NCI-H2171 treated with DMSO at 0.1 percent for 48 hours (cell line): ENCODE measurements around the gene ZNF708.
A peak's percentile ranks its signal among the peaks of the same experiment; 100 is the strongest.
"Not testable (repeated sequence)": the region's sequence is repeated elsewhere in the genome, so short reads cannot be mapped to it uniquely, and the experiment has no call there.

Experiments
- DNase-seq: peaks from one replicate; lab custom pipeline; 2025; lab: John Stamatoyannopoulos, UW

Gene ZNF708

DNA sequence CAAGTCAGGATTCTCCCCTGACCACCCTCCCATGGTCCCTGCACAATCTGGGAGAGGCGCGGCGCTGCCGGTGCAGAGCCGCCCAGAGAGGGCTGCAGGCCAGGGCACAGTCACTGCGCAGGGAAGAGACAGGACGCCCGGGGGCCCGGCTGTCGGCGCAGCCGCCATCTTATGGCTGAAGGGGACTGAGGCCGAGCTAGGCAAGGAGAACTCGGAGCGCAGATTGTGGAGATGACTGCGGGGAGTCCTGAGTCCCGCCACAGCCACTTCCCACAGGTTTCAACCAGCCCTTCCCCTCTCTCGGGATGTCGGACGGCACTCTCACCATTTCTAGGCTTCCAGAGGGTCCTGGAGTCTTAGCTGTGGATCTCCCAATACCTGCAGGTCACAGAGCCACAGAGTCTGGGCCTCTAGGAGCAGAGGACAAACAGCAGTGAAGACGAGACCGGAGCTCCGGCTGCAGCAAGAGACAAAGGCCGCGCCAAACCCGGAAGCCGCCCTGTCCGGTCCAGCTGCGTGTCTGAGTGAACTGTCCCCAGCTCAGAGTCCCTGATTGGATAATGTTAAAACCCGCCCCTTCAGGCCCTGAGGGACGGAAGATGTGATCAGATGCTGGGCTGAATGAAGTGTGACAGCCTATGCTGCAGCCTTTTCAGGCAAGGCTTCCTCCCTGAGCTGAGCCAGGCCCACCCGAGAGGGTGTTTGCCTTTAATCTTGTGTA lies at the start of gene ZNF708:
Gene ZNF708 (minus strand): TSS at position 526 of the 721 bp plus-strand sequence. CDS start 198 bp downstream, at position 328.
- peak; percentile 85 for DNase-seq

DNA sequence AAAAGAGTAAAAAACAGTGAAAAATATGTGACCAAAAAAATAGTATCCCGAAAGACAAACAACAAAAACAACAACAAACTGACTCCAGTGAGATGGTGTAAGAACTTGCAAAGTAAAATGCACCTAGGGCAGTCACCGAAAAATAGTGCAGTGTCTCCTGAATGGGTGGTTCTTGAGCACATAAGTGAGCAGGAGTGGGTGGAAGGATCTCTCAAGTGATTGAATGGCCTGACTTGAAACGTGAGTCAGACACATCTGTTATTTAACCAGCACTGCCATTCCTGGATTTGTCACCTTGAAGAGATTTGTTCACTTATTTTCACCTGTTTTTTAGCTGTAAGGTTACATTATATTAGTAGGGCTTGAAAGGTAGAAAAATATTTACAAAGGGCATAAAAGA lies 33.1 kb upstream of the ZNF708 start:
- no peak for DNase-seq

DNA sequence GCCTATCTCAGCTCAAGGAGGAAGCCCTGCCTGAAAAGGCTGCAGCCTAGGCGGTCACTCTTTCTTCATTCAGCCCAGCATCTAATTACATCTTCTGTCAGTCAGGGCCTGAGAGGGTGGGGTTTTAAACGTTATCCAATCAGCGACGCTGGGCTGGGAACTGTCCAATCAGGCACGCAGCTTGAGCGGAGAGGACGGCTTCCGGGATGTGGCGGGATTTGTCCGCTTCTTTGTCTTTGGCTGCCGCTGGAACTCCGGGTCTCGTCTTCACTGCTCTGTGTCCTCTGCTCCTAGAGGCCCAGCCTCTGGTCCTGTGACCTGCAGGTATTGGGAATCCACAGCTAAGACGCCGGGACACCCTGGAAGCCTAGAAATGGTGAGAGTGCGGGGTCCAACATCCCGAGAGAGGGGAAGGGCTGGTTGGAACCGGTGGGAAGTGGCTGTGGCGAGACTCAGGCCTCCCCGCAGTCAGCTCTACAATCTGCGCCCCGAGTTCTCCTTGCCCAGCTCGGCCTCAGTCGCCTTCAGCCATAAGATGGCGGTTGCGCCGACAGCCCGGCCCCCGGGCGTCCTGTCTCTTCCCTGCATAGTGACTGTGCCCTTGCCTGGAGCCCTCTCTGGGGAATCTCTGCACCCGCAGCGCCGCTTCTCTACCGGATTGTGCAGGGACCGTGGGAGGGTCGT lies 29.7 kb upstream of the ZNF708 start, which contains the start of gene ZNF738:
Gene ZNF738 (plus strand): TSS at position 233 of the 684 bp plus-strand sequence. CDS start 141 bp downstream, at position 374.
- DNase-seq, result peak; percentile 93

DNA sequence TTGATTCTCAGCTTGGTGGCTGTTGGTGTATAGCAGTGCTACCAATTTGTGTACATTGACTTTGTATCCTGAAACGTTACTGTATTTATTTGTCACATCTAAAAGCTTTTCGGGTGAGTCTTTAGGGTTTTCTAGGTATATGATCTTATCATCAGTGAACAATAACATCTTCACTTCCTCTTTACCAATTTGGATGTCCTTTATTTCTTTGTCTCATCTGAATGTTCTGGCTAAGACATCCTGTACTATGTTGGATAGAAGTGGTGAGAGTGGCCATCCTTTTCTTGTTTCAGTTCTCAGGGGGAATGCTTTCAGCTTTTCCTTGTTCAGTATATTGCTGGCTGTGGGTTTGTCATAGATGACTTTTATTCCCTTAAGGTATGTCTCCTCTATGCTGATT lies 23.6 kb upstream of the ZNF708 start:
- no peak for DNase-seq

DNA sequence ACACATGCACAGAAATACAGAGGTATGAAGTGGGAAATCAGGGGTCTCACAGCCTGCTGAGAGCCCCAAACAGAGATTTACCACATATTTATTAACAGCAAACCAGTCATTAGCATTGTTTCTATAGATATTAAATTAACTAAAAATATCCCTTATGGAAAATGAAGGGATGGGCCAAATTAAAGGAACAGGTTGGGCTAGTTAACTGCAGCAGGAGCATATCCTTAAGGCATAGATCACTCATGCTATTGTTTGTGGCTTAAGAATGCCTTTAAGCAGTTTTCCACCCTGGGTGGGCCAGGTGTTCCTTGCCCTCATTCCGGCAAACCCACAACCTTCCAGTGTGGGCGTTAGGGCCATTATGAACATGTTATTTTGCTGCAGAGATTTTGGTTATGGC lies 15.6 kb upstream of the ZNF708 start:
- not testable (repeated sequence) for DNase-seq

DNA sequence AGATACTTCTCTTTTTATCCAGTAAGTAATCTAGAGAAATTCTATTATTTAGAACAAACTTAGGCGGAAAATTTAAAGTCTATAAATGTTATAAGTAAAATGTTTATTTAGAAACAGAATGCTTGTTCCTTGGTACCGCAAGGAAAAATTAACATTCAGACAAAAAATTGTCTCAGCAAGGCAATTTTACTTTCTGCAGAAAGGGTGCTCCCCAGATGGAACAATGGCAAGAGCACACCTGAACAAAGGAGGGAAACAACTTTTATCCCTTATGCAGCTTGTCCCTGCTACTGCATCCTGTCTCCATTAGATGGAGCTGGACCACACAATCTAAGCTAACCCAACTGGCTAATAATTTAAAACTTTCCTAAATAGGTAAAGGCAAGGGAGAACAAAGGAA lies 6.5 kb upstream of the ZNF708 start:
- DNase-seq, result no peak

DNA sequence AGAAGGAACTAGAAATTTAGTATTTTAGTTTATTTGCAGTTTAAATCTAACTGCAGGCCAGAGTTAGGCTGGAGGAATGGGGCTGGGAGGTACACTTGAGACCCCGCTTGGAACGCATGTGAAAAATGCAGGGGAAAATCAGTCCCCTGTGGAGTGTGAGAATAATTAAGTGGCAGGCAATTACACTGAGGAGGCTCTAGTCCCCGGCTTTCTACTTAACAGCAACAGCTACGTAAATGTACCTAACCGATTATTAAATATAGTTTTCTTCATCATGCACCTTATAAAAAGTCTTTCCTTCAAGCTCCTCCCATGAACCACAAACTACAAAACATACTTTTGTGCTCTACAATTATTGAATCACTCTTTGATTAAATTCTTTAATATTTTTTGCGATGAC lies 804 bp downstream of the ZNF708 start:
- DNase-seq, result peak; percentile 38

DNA sequence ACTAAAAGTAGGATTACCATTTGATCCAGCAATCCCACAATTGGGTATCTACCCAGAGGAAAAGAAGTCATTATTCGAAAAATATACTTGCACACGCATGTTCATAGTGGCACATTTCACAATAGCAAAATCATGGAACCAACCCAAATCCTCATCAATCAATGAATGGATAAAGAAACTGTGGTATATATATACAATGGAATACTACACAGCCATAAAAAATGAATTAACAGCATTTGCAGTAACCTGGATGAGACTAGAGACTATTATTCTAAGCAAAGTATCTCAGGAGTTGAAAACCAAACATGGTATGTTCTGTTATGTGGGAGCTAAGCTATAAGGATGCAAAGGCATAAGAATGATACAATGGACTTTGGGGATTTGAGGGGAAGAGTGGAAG lies 3.0 kb downstream of the ZNF708 start:
- DNase-seq, result no peak

DNA sequence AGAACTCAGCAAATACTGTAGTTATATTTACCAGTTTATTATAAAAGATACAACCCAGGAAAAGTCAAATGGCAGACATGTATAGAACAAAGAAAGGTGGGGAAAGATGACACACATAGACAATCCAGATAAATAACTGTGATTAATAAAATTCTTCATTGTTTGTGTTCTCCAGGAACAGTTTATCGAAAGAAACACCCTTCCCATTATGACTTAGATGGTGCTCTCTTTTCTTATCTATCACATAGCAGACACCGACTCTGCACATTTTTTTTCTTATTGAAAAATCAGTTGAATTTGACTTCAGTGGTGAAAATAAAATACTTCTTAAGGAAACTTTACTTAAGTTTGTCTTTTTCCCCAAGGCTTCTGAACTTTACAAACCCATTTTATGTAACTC lies 6.2 kb downstream of the ZNF708 start:
- DNase-seq, result no peak

DNA sequence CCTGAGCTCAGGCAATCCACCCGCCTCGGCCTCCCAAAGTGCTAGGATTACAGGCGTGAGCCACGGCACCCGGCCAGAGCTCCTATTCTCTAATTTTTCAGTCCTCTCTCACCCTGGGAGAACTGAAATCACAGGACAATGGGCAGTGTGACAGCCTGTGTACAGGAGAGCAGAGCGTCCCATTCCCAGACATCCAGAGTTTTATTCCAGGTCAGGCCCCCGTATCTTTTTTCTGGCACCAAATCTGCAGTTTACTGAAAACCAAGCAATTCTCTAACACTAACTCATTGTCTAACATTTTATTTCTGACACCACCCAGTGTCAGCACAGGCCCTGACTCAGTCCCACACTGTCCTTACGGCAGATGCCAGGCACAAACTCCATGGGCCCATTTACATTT lies 6.7 kb downstream of the ZNF708 start:
- DNase-seq, result no peak

DNA sequence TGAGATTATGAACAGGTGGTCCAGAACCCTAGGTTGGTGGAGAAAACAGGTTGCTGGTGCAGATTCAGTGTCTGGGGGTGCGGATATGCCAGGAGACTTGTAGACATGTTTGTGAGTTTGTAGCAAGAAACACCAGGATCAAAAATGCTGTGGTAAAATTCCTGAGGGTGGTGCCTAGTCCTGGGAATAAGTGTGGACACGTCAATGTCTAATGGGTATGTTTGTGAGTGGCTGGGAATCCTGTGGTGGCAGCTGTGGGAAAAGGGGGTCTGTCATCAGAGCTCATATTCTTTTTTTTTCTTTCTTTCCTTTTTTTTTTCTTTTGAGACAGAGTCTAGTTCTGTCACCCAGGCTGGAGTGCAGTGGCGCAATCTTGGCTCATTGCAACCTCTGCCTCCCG lies 7.2 kb downstream of the ZNF708 start:
- DNase-seq, result no peak

DNA sequence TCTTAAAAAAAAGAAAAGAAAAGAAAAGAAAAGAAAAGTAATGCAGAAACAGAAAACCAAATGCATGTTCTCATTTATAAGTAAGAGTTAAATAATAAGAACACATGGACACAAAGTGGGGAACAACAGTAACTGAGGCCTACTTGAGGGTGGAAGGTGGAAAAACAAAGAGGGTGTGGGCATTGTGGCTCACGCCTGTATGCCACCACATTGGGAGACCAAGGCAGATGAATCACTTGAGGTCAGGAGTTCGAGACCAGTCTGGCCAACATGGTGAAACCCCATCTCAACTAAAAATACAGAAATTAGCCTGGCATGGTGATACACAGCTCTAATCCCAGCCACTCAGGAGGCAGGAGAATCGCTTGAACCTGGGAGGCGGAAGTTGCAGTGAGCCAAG lies 8.1 kb downstream of the ZNF708 start:
- no peak for DNase-seq

DNA sequence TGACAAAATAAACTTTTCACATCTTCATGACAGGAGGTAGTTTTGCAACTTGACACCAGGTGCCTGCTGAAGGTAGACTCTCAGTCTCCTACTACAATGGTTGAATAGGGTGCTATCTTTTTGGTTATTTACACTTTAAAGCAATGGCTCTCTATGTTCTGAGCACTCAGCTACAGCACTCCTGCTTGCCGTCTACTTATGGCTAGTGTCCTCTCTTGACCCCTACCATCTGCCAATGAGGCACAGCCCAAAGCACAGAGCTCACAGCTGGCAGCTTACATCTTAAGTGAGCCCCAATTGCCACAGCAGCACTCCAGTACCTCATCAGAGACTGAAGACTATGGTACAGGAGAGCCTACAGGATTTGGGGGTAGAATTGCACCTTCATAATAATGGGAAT lies 11.4 kb downstream of the ZNF708 start:
- no peak for DNase-seq

DNA sequence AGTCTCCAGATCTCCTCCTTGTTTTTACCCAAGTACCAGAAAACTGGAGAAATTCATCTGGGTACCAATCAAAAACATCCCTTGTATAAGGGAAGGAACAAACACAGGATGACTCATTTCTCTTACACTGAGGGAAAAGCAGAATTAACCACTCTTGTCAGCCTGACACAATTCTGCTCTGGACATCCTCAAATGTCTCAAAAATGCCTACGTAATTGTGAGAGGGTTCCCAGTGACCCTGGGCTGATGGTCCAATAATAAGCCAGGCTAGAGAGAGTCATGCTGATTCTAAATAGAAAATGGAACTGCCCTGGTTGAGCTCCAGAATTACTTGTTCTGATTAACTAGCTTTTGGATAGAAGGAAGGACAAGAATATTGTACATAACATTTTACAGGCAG lies 14.5 kb downstream of the ZNF708 start:
- no peak for DNase-seq

DNA sequence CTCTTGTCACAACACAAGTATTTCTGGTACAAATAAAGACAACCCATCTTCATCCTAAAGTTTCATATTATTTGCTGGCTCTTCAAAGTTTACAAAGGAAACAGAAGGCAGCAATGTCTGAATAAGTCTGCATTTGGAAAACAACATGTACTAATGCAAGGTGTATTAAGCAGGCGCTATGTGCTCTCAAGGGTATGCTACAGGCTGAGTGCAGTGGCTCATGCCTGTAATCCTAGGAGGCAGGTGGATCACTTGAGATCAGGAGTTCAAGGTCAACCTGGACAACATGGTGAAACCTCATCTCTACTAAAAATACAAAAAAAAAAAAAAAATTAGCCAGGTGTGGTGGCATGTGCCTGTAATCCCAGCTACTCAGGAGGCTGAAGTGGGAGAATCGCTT lies 16.4 kb downstream of the ZNF708 start:
- DNase-seq, result not testable (repeated sequence)

DNA sequence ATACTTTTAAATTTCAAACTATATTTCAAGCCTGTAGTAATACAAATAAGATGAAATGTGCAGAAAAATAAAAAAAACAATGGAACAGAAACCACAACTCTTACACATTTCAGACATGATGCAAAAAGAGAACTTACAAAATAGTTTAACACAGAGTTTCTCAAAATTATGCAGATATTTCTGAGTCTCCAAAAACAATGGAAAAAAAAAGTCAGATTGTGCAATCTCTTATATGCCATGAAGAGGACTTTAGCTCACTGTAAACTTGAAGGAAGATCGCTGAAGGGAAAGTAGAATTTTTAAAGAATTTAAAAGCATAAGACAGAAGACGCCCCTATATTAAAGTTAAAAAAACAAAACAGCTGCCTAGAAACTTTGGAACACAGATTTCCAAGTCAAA lies 20.4 kb downstream of the ZNF708 start:
- DNase-seq, result no peak

DNA sequence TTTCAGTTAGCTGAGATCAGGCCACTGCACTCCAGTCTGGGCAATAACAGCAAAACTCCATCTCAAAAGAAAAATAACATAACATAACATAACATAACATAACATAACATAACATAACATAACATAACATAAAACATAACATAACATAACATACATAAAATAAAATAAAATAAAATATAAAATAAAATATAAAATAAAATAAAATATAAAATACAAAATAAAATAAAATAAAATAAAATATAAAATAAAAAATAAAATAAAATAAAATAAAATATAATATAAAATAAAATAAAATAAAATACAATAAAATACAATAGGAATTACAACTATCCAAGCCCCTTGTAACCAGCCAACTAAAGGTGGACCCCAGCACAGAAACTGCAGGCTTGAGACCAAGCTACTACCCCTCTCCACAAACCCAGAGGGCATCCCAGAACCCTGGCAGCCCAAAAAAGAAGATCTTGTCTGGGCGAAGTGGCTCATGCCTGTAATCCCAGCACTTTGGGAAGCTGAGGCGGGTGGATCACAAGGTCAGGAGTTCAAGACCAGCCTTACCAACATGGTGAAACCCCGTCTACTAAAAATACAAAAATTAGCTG lies 22.2 kb downstream of the ZNF708 start:
- DNase-seq, result not testable (repeated sequence)

DNA sequence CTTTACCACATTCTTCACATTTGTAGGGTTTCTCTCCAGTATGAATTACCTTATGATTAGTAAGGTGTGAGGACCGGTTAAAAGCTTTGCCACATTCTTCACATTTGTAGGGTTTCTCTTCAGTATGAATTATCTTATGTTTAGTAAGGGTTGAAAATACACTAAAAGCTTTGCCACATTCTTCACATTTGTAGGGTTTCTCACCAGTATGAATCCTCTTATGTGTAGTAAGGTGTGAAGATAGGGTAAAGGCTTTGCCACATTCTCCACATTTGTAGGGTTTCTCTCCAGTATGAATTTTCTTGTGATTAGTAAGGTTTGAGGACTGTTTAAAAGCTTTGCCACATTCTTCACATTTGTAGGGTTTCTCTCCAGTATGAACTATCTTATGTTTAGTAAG lies 35.4 kb downstream of the ZNF708 start:
- DNase-seq, result not testable (repeated sequence)

DNA sequence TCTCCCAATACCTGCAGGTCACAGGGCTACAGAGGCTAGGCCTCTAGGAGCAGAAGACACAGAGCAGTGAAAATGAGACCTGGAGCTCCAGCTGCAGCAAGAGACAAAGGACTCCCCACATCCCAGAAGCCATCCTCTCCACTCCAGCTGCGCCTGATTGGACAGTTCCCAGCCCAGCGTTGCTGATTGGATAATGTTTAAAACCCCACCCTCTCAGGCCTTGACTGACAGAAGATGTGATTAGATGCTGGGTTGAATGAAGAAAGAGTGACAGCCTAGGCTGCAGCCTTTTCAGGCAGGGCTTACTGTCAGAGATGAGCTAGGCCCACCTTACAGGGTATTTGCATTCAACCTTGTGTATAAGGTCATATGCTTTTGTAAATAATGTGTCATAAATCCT lies 59.4 kb downstream of the ZNF708 start:
- DNase-seq, result no peak

DNA sequence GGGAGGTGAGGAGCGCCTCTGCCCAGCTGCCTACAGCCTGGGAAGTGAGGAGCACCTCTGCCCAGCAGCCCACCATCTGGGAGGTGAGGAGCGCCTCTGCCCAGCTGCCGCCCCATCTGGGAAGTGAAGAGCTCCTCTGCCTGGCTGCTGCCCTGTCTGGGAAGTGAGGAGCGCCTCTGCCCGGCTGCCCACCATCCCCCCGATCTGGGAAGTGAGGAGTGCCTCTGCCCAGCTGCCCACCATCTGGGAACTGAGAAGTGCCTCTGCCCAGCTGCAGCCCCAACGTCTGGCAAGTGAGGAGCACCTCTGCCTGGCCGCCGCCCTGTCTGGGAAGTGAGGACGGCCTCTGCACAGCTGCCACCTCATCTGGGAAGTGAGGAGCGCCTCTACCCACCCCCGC lies 64.3 kb downstream of the ZNF708 start:
- no peak for DNase-seq

DNA sequence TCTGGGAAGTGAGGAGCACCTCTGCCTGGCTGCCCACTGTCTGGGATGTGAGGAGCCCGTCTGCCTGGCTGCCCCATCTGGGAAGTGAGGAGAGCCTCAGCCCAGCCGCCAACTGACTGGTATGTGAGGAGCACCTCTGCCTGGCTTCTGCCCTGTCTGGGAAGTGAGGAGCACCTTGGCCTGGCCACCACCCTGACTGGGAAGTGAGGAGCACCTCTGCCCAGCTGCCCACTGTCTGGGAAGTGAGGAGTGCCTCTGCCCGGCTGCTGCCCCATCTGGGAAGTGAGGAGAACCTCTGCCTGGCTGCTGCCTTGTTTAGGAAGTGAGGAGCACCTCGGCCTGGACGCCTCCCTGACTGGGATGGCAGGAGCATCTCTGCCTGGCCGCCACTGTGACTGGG lies 64.8 kb downstream of the ZNF708 start:
- DNase-seq, result no peak

DNA sequence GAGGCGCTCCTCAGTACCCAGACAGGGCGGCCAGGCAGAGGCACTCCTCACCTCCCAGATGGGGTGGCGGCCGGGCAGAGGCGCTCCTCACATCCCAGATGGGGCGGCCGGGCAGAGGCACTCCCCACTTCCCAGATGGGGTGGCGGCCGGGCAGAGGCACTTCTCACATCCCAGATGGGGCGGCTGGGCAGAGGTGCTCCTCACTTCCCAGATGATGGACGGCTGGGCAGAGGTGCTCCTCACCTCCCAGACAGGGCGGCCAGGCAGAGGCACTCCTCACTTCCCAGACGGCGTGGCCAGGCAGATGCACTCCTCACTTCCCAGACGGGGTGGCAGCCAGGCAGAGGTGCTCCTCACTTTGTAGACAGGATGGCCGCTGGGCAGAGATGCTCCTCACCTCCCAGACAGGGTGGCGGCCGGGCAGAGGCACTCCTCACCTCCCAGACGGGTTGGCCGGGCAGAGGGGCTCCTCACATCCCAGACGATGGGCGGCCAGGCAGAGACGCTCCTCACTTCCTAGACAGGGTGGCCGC lies 68.3 kb downstream of the ZNF708 start:
- DNase-seq, result not testable (repeated sequence)
